ENCODE results near the gene PHETA1.

The PHETA1 gene

DNA sequence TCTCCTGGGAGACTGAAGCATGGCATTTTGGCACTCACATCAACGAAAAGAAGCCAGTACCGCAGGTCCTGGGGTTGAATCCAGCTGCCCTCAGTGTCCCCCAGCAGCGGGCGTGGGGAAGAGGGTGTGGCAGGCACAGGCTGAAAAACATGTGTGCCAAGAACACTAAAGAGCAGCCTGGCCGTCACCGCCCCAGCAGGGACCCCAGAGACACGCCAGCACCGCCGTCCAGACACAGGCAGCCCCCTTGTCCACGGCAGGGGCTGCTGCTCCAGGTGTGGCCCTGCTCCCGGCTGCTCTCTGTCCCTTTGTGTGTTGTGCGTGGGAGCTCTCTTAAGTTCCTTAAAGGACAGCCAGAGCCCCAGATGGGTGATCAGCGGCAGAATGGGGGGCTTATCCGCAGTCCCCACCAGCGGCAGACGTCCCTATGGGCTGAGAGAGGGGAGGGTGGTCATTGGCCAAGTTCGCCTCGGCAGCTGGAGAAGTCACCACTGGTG is 556 bp downstream of the PHETA1 start:
- no peak for DNase-seq

DNA sequence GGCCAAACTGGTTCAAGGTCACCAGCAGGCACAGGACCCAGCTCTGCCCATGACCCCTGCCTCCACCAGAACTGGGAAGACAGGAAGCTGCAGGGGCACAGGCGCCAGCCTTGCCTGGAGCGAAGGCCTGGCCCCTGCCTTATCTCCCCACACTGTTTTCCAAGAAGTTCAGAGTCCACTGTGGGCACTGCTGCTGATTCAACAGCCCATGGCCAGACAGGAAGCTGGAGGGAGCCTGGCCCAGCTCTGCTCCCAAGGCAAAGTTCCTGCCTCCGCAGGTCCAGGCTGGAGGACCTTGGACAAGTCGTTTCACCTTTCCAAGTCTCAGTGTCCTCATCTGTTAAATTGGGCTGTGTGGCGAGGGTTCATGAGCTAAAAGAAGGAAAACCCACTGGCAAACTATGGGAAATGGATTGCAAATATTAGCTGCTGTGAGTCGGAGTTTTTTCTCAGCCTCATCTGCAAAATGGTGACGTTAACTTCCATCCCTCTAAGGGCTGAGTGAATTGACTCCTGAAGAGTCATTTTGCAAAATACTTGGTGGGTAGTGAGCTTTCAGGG is 1.2 kb downstream of the PHETA1 start:
- DNase-seq, result peak; percentile 29

DNA sequence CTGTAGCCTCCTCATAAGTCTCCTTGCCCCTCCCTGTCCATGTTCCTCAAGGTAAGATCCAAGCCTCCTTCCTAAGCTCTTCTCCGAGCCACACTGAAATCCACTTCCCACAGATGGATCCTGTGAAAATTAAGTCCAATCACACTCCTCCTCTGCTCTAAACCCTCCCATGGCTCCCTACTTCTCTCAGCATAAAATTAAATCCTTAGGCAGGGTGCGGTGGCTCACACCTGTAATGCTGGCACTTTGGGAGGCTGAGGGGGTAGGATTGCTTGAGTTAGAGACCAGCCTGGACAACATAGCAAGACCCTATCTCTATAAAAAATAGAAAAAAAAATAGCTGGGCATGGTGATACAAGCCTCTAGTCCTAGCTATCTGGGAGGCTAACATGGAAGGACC is 2.3 kb downstream of the PHETA1 start:
- no peak for DNase-seq

DNA sequence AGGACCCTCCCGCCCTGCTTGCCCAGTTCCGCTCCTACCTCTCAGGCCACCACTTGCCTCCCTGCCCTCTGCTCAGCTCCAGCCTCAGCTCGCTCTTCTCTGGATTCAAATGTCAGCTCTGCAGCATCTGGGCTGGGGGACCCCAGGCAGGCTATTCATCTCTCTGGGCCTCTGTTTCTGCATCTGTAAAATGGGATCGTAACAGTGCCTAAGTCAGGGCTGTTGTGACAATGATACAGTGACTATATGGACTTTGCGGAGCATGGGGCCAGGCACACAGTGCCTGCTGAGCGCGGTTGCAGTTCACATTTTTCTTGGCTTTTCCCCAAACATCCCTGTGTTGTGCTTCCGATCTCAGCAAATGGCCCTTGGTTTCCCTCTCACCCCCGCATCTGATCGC is 2.8 kb downstream of the PHETA1 start:
- no peak for DNase-seq

DNA sequence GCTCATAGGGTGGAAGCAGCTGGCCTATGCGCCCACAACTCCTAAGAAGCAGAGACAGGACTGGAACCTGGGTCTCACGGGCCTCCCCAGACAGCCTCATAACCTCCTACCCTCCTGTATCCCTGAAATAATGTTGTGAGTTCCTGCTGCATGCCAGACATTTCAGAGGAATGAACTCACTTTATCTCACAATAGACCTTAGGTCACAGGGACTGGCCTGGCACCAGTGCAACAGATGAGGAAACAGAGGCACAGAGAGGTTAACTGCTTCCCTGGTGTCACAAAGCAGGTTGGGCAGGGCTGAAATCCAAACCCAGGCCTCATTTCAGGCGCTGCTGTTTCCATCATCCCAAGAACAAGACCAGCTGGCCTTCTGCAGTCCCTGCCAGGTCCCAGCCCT is 5.3 kb downstream of the PHETA1 start:
- no peak for DNase-seq

DNA sequence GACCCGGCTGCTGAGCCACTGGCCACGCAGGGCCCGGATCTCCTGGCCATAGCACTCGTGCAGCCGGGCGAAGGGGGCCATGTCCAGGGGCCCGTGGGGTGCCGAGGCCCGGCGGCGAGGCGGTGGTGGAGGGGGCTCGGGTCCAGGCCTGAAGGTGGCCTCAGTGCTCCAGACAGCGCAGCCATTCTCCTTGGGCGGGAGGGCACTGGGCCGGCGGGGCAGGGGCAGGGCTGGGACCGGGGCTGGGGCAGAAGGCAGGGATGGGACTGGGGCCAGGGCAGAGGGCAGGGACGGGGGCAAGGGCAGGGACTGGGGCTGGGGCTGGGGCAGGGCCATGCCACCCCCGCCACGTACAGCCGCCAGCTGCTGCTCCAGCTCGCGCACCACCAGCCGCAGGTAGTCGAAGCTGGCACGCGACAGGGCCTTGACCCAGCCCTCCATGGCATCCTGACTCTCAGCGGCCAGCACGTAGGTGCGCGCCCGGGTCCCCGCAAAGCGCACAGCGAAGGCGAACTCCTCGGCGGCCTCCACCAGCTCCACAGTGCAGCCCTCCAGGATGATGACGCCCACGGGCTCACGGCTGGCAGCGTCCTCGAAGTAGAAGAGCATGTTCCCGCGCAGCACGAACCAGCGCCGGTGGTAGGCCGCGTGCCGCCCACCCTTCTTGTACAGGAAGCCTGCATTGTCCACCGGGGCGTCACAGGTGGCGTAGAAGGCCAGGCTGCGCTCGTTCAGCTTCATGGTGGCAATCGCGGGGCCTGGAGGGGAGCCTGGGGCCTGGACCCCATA is 6.0 kb downstream of the PHETA1 start:
- no peak for DNase-seq

DNA sequence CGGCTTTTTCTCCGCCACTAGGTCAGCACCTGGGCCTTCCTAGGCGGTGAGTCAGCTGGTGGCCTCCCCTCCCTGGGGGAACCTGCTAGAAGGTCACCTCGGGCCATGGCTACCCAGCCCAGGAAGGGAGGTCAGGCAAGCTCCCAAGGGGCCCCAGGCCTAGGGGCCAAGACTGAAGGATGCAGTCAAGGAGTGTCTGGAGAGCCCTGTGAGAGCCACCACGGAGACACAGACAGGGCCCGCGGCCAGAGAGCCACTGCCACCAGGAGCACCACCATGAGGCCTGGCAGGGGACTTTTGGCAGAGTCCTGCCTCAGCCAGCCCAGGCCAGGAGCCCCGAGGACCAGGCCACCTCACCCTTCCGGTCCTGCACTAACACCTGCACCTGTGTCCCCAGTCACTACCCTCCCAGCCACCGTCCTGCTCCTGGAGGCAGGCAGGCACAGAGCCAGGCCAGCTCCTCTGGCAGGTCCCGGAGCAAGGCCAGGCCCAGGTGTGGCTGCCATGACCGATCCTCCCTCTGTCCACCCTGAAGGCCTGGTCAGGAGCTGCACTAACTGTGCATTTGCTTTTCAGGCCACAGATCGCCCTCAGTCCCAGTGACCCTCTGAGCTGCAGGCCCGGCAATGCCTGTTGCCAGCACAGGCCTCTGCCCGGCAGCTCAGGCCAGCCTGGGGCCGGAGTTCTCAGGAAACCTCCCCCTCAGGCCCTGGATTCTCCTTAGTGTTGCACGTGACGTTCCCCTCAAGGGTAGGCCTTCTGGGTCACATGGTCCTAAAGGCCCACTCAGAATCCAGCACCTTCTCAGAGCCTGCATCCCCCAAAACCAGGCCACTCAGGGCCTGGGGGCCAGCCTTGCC is 6.9 kb downstream of the PHETA1 start:
- DNase-seq, result no peak

DNA sequence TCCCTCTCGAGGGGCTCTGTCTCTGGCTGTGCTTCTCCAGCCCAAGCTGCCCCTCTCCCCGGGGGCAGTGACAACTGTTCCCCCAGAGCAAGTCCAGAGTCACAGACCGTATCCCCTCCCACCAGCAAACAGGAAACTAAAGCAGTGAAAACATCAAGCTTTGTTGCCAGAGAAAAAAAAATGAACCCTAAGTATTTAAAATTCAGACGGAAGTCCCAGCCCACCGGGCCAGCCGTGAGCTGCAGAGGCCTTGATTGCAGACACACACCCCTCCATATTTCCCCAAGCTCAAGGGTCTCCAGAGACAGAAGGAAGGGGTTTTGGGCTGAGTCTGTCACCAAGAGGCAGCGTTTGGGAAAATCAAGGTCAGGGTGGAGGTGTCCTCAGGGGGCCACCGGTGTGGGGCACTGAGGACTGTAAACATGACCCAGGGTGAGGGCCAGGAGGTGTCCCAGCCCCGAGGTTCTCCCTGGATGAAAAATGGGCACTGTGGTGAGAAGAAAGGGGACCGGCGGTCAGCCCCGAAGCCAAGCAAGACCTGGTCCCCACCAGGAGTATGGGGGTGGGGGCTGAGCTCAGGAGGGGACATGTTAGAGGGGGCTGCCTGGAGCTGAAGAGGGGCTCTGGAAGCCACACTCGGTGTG is 7.7 kb downstream of the PHETA1 start:
- DNase-seq, result no peak

DNA sequence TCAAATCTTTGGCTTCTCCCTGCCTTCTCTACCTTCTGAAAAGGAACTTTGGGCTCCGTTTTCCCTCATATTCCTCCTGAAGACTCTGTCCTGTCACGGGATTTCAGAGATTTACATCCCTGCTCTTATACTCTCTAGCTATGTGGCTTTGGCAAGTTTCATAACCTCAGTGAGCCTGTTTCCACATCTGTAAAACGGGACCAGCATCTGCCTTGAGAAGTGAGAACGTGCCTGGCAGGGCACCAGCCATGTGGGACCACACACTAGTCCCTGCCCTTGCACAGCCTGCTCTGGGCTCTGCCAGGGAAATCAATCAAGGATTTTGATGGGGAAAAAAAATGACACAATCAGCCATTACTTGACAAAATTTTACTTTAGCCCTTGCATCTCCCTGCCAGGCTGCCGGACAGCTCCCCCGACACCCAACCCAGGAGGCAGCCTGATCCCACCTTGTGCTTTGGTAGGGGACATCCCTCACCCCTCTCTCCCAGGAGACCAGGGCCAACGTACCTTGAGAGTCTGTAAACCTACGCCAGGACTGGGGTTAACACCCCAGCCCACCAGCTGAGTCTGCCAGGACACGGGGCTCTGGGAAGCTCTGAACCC is 8.5 kb downstream of the PHETA1 start:
- DNase-seq, result no peak

DNA sequence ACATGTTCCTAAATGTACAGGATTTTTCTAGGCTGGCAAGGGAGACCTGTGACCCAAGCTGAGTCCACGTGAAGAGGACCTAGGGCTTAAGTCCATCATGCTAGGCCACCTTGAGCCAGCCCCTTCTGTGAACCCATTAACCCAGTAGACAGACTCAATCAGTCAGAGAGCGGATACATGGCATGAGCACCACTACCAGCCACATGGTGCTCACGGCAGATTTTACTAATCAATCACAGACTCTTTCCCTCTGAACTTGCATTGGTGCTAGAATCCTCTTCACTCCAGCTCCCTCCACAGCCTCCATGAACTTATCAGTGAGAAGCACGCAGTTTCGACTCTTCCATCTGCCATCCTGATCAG is 9.0 kb downstream of the PHETA1 start:
- DNase-seq, result no peak

DNA sequence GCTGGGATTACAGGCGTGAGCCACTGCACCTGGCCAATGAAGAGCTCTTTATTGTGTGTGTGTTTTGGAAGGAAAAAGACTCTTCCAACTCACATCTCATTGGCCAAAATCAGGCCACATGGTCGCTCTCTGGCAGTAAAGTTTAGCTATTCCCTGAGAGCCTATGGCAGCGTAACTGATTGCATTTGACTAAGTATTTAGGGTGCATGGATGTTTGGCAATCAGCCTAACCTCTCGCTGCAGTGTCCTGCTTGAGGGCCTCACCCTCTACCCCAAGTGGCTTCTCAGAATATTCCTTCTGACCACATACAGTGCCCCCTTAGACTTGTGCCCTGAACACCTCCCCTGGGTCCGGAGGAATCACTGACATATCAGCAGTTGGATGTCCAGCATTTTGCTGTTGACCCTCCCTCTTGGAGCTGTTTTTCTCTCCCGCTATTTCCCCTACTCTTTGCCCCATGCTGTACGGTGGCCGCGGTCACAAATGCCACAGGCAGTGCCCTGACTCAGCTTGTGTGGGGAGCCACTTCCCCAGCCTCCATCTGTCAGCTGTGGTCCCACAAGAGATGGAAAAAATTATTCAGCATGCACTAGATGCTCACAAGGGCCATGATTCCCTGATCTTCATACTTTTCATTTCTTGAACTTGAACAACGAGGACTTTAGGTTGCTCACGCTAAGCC is 9.5 kb downstream of the PHETA1 start:
- peak; percentile 63 for DNase-seq

DNA sequence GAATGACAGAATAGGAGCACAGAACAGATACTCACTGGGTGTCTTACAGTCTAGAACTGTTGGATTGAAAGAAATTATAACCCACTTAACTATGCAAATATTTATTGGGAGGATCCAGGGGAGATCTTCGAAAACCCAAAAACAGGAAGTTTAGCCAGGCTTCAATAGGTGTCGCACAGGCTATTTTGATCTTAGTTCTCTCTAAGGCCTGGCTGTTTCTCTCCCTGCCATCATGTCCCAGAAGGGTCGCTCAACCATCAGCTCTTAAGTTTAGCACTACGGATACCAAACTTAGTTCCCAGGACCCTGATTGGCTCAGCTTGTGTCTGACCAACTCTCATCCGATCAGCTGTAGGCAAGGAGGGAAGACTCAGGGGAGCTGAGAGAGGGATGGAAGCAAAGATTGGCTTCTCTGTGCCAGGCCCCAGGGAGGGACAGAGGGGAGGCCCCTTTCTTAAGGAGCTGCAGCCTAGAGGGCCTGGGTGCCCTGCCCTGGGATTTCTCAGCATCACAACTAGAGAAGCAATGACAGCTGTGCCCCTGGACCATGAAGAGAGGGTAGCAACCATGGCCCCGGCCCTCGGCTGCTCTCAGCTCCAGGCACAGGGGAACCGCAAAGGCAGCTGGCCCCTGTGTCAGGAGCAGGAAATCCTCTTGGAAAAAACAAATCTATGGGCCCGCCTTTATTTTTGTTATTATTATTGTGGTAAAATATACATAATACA is 13.5 kb downstream of the PHETA1 start:
- no peak for DNase-seq

DNA sequence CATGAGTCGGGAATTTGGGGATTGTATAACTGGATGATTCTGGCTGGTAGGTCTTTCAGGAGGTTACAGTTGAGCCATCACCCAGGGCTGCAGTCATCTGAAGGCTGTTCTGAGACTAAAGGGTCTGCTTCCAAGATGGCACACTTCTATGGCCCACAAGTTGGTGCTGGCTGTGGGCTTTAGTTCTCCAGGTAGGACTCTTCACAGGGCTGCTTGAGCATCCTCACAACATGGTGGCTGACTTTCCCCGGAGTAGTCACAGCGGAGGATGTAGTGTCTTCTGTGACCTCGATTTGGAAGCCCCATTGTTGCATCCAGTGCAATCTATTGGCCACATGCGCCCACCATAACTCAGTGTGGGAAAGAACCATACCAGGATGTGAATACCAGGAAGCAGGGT is 14.4 kb downstream of the PHETA1 start:
- no peak for DNase-seq

DNA sequence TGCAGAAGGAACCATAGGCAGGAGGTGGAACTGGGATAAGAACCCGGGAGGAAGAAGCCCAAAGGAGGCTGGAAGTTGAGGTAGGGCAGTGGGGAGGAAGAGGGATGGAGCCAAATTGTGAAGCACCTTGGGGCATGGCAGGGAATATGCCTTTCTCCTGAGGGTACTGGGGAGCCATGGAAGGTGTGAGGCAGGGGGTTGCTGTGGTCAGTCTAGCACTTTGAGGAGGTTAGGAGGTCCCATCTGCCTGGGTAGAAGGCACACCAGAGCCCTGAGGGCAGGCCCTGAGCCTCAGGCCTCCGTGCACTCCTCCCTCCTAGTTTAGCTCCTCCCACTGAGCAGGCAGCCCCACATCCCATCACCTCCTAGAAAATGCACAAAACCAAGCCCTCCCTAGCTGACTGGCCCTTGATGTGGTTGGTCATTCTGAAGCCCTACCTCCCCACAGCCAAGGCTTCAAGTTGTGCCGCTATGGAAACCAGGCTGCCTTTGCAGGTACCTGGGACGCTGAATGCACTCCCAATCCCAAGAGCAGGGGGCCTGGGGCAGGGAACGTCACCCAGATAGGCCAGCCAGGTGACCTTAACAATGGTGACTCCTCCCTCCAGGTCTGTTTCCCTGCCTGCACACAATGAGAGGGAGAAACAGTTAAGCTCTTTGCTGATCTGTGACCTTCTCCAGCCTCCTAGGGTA is 15.1 kb downstream of the PHETA1 start:
- DNase-seq, result no peak

DNA sequence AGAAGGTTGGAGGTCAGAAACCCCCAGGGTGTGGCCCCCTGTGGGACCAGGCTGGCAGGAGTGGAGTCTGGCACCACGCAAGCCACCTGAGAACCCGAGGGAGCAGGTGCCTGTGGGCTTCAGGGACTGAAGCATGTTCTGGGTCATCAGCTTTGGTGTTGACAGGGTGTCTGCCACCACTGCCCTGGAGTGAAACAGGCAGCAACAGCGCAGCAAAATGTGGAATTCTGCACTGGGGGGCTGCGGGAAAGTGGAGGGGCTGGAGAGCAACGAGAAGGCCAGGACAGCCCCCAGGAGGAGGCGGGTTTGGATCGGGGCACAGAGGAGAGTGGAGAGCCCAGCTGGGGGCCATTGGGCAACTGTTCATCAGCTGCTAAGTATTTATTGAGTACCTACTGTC is 15.9 kb downstream of the PHETA1 start:
- no peak for DNase-seq

DNA sequence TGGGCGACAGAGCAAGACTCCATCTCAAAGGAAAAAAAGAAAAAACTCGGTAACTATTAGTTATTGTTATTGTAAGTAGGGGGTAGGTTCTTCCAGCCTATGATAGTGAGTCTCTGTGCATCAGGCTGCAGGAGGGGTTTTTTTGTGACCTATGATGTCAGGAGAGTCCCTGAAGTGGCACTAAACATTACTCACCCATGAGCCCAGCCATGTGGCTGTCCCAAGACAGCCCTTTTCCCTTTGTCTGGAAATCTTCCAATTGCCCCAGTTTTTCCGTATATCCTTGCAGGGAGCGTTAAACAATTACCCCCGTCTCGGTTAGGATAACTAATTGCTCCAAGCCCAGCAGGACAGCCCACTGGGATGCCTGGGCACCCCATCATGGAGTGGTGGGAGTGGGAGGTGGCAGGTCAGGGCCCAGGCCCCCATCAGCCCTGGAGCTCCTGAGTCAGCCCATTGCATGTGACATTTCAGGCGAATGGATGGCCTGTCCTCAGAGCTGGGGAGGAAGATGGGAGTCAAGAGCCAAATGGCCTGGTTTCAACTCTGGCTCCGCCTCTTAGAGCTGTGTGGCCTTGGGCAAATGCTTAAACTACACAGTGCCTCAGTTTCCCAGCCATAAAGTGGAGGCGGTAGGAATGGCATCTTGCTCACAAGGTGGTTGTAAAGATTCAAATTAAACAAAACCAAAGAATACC is 16.4 kb downstream of the PHETA1 start:
- DNase-seq, result no peak

DNA sequence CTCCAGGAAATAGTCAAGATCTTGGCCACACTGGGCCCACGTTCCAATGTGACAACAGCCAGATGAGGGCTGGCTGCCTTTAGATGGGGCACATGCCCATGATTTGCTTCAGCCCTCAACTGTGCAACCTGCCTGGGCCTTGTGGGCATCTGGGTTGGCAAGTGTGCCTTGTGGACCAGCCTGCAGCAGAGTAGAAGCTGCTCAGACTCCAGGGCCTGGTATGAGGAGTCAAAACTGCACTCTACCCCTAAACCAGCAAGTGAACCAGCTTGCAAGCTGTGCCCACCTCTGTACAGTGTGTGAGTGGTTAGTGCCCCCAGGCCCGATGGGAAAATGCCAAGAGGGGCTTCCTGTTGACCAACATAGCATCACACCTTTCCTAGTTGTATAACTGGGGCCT is 17.9 kb downstream of the PHETA1 start:
- DNase-seq, result no peak

DNA sequence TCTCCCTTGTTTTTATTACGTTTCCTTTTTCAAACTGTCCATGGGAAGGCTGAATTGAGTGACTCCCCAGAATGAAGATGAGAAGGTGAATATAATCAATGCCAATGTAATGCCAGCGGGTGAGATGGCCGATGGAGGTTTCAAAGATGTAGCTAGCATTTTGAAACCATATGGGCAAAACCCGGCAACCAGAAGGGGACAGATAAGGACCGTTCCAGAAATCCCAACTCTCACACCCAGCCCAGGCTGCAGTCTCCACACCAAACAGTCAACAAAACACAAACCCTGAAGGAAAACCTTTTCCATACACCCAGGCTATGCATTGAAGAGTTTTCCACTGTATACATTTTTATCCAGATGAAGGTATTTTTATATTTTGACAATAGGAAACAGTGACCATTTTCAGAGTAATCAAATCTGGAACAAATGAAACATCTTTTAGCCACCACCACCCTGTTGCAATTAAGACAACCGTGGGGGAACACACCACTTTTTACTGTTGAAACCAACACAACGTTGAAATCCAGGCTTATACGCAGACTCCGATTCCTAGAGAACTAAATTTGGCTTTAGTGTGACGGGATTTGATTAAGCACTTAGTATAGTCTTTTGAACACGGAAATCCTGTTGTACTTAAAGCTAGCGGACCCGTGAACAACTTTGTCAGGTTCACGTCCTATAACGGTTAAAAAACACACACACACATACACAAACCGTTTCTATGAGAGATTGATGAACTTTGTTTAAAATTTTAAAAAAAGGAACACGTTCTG is 19.0 kb downstream of the PHETA1 start:
- no peak for DNase-seq

DNA sequence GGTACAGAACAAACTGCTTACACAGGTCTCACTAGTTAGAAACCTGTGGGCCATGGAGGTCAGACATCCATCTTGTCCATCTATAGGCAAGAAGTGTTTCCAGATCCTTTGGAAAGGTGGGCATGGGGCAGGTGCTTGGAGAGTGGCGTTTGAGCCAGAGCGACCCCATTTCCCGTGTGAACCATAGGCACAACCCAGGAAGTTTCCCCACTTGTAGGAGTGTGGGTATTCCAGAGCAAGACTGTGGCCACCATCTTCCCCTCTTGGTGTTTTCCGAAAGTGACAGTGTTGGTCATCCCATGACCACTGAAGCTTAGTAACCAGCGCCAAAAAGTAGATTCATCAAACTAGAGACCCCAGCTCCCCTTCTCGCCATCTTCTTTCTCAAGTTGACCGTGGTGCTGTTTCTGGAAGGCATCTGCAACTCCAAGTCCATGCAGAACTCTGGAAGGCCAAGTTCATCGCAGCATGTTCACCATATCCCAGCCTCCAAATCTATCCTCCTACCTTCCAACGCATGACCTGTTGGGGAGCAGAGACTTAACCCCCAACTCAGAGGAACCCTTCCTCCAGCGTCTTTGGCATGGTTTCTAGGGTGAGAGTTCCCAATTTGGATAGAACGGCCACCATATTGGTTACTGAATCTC is 19.7 kb downstream of the PHETA1 start:
- no peak for DNase-seq
